A673 (cell line): ENCODE measurements around the gene NUPR2. TPM values are rescaled to one million over a fixed set of nuclear protein-coding genes. Genes with fewer than 3 reads are reported as not detected.
"Not testable (repeated sequence)": the region's sequence is repeated elsewhere in the genome, so short reads cannot be mapped to it uniquely, and the experiment has no call there.

ENCODE experiments used
- BruUV-seq: library from RNA; stranded (reverse); fragments of 400-500 nt; replicated peaks from 2 replicates; lab custom pipeline; 2021; lab: Mats Ljungman, UMichigan
- CTCF ChIA-PET: fragments of 300-600 bp; sonication (Branson Sonifier 250); formaldehyde crosslinking; loops from one replicate; lab custom pipeline; 2022; ENCODE audit warnings: antibody characterized with exemption; lab: Charles Lee
- POLR2A ChIA-PET: fragments of 300-600 bp; sonication (Branson Sonifier 250); formaldehyde crosslinking; loops from one replicate; lab custom pipeline; 2022; ENCODE audit warnings: antibody characterized with exemption; ENCODE audit not compliant: low non-redundant PET; lab: Charles Lee
- DNase-seq: peaks from one replicate; pipeline ENCODE4 v3.0.0-alpha.2; 2015; ENCODE audit warnings: low spot score
- H3K27ac ChIP-seq: fragments of 200-600 bp; sonication (generic); 2 replicates; pipeline ENCODE4 v1.5.1; 2016; ENCODE audit warnings: mixed run types, low read depth, mild to moderate bottlenecking, mixed read lengths, antibody characterized with exemption, low read length; ENCODE audit not compliant: poor library complexity, severe bottlenecking
- H3K27me3 ChIP-seq: fragments of 200-600 bp; sonication (generic); replicated peaks from 2 replicates; pipeline ENCODE4 v1.6.1; 2017; ENCODE audit warnings: mixed run types, low read depth, mild to moderate bottlenecking, mixed read lengths, antibody characterized with exemption, low read length; ENCODE audit not compliant: insufficient read depth, poor library complexity
- H3K36me3 ChIP-seq: fragments of 200-600 bp; sonication (generic); 2 replicates; pipeline ENCODE4 v1.6.1; 2016; ENCODE audit warnings: mixed run types, mild to moderate bottlenecking, mixed read lengths, antibody characterized with exemption, low read length; ENCODE audit not compliant: insufficient read depth, poor library complexity, severe bottlenecking
- H3K4me1 ChIP-seq: fragments of 200-600 bp; sonication (generic); 2 replicates; pipeline ENCODE4 v1.6.1; 2017; ENCODE audit warnings: mixed run types, mild to moderate bottlenecking, mixed read lengths, antibody characterized with exemption, low read length; ENCODE audit not compliant: insufficient read depth, poor library complexity, severe bottlenecking
- H3K4me3 ChIP-seq: fragments of 200-600 bp; sonication (generic); 2 replicates; pipeline ENCODE4 v1.5.1; 2016; ENCODE audit warnings: low read depth, mixed run types, mild to moderate bottlenecking, mixed read lengths, low read length; ENCODE audit not compliant: poor library complexity, severe bottlenecking
- H3K9me3 ChIP-seq: fragments of 200-600 bp; sonication (generic); 2 replicates; pipeline ENCODE4 v1.6.1; 2016; ENCODE audit warnings: mixed run types, low read depth, mild to moderate bottlenecking, mixed read lengths, antibody characterized with exemption, low read length; ENCODE audit not compliant: poor library complexity, severe bottlenecking
- CTCF ChIP-seq: fragments of 300-800, 200-600 bp; sonication (generic); conservative IDR thresholded peaks from 2 replicates; pipeline ENCODE4 v1.5.1; 2017; ENCODE audit warnings: low read depth, mild to moderate bottlenecking, antibody characterized with exemption, low read length, moderate library complexity, mixed read lengths
- EZH2 ChIP-seq: fragments of 200-600 bp; sonication (generic); IDR thresholded peaks from 2 replicates; pipeline ENCODE4 v1.6.1; 2017; ENCODE audit warnings: borderline replicate concordance, low read depth, mild to moderate bottlenecking, mixed read lengths, antibody characterized with exemption, low read length; ENCODE audit not compliant: poor library complexity, severe bottlenecking
- intact Hi-C: fragments of 100-400 bp; cut with micrococcal nuclease; formaldehyde crosslinking; loops from one replicate; pipeline ENCODE4 v1.10.0; 2022; ENCODE audit not compliant: unreplicated experiment
- total RNA-seq: library from RNA; stranded (reverse); gene quantifications from 2 replicates; pipeline ENCODE4 v1.2.3, GENCODE V29; 2021

The NUPR2 gene
- total RNA-seq, 1 experiment from 2014 or later, result not detected

GRCh38 chr7:56092789-56093531 is 23.3 kb downstream of the NUPR2 start, which contains the start of gene PHKG1:
Gene PHKG1, minus strand, starts transcription at chr7:56092952. Its CDS starts 4,011 bp downstream, at chr7:56088941.
- H3K9me3 ChIP-seq, result no peaks in the 10 kb centered on the region
- peak; percentile 33; the same call in 1 of the 2 replicates for TF ChIP-seq CTCF
- TF ChIP-seq EZH2, result no peak
- H3K4me3 ChIP-seq, result no peak within 1 kb of the TSS
- CTCF ChIA-PET, result interaction anchor here (0.6 to 0.7 kb wide), 2 partner anchors 555 to 1328 kb away, joined by 3 read pairs; no protein-coding TSS in a partner anchor
- POLR2A ChIA-PET, result no interaction called here
- H3K4me1 ChIP-seq, result no peaks in the 10 kb centered on the region
- H3K27ac ChIP-seq, result no peak within 1 kb of the TSS
- H3K27me3 ChIP-seq, result no peaks in the 10 kb centered on the region
- peak; percentile 45 for DNase-seq
- no peaks in the 10 kb centered on the region for H3K36me3 ChIP-seq
- no TSS peak for BruUV-seq
- intact Hi-C loops, result no loop called here

GRCh38 chr7:56092388-56092787 is 23.8 kb downstream of the NUPR2 start:
- DNase-seq, intact Hi-C loops, H3K36me3 ChIP-seq, BruUV-seq, CTCF ChIA-PET, H3K4me3 ChIP-seq, H3K27ac ChIP-seq, H3K9me3 ChIP-seq, H3K27me3 ChIP-seq, H3K4me1 ChIP-seq, POLR2A ChIA-PET: not testable (repeated sequence)

DNA sequence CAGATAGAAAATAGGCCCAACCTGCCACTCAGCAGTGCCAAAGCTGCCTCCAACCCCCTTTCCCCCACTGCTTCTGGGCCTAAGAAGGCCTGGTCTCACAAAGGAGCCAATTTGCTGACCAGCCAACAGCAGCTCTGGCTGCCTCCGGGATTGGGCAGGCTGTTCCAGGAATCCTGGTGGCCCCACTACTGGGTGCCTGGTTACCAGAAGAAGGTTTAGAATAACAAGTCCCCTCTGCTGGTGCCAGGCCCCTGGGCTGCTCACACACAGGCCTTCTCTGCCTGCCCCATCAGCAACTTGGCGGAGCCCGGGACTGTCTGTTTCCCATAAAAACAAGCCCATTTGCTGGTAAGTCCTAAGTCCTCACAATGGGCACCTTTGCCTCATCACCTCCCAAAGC is 24.6 kb downstream of the NUPR2 start:
- no peaks in the 10 kb centered on the region for H3K4me1 ChIP-seq
- no peak overlapping the region for H3K4me3 ChIP-seq
- BruUV-seq, result no TSS peak
- H3K36me3 ChIP-seq, result no peaks in the 10 kb centered on the region
- H3K27ac ChIP-seq, result no peak overlapping the region
- ChIA-PET CTCF (no interaction called here), POLR2A (no interaction called here)
- intact Hi-C loops, result no loop called here
- no peak for DNase-seq
- no peaks in the 10 kb centered on the region for H3K27me3 ChIP-seq
- H3K9me3 ChIP-seq, result no peaks in the 10 kb centered on the region
- TF ChIP-seq EZH2 (no peak), CTCF (no peak)

GRCh38 chr7:56087445-56087844 is 28.8 kb downstream of the NUPR2 start:
- Histone ChIP-seq H3K27me3 (no peaks in the 10 kb centered on the region), H3K4me3 (no peak overlapping the region), H3K4me1 (no peaks in the 10 kb centered on the region), H3K9me3 (no peaks in the 10 kb centered on the region), H3K36me3 (no peaks in the 10 kb centered on the region), H3K27ac (no peak overlapping the region)
- no peak for DNase-seq
- CTCF ChIA-PET, result no interaction called here
- POLR2A ChIA-PET, result interaction anchor here (0.5 to 0.7 kb wide), 2 partner anchors 10 to 19 kb away, joined by 4 to 5 read pairs; partner anchors contain the start of gene CHCHD2
- no TSS peak for BruUV-seq
- no peak for TF ChIP-seq EZH2
- no peak for TF ChIP-seq CTCF
- intact Hi-C loops, result no loop called here
